Glutamatergic neuron (in vitro differentiated cells): Measurements from ENCODE around the gene GALNT9. TPM values are rescaled to one million over a fixed set of nuclear protein-coding genes. Genes with fewer than 3 reads are reported as not detected.

Experiments
- DNase-seq: peaks from one replicate; pipeline ENCODE4 v3.0.0; 2022
- H3K27ac Mint-ChIP-seq: one replicate; pipeline ENCODE4 v1.8.0; 2020; ENCODE audit warnings: mild to moderate bottlenecking, mixed read lengths, inconsistent platforms; ENCODE audit not compliant: unreplicated experiment
- H3K27me3 Mint-ChIP-seq: one replicate; pipeline ENCODE4 v1.8.0; 2020; ENCODE audit warnings: mild to moderate bottlenecking, moderate library complexity, mixed read lengths, inconsistent platforms; ENCODE audit not compliant: unreplicated experiment
- H3K36me3 Mint-ChIP-seq: one replicate; pipeline ENCODE4 v1.8.0; 2020; ENCODE audit warnings: mild to moderate bottlenecking, mixed read lengths, inconsistent platforms; ENCODE audit not compliant: unreplicated experiment
- H3K4me1 Mint-ChIP-seq: one replicate; pipeline ENCODE4 v1.8.0; 2020; ENCODE audit warnings: mild to moderate bottlenecking, low read depth, mixed read lengths, inconsistent platforms; ENCODE audit not compliant: unreplicated experiment
- H3K4me3 Mint-ChIP-seq: one replicate; pipeline ENCODE4 v1.8.0; 2020; ENCODE audit warnings: mild to moderate bottlenecking, mixed read lengths, inconsistent platforms; ENCODE audit not compliant: unreplicated experiment
- H3K9me3 Mint-ChIP-seq: one replicate; pipeline ENCODE4 v1.8.0; 2020; ENCODE audit warnings: mild to moderate bottlenecking, moderate library complexity, mixed read lengths, inconsistent platforms; ENCODE audit not compliant: unreplicated experiment
- total RNA-seq: library from RNA; stranded (reverse); fragmentation: NEBNext Ultra II Directional; extraction: Animal tissue kit (Norgen Biotek cat#: 25700); gene quantifications from one replicate; pipeline ENCODE4 v1.2.1, GENCODE V29; 2021; ENCODE audit not compliant: unreplicated experiment
- TF ChIP-seq, protein P1 (sequence below): fragments of 200-600 bp; sonication (generic); IDR thresholded peaks from one replicate; pipeline ENCODE4 v1.5.0; 2021; ENCODE audit not compliant: partially characterized antibody, unreplicated experiment

GALNT9 gene
- total RNA-seq, 1 donor from 2014 or later: 13.7 TPM

DNA sequence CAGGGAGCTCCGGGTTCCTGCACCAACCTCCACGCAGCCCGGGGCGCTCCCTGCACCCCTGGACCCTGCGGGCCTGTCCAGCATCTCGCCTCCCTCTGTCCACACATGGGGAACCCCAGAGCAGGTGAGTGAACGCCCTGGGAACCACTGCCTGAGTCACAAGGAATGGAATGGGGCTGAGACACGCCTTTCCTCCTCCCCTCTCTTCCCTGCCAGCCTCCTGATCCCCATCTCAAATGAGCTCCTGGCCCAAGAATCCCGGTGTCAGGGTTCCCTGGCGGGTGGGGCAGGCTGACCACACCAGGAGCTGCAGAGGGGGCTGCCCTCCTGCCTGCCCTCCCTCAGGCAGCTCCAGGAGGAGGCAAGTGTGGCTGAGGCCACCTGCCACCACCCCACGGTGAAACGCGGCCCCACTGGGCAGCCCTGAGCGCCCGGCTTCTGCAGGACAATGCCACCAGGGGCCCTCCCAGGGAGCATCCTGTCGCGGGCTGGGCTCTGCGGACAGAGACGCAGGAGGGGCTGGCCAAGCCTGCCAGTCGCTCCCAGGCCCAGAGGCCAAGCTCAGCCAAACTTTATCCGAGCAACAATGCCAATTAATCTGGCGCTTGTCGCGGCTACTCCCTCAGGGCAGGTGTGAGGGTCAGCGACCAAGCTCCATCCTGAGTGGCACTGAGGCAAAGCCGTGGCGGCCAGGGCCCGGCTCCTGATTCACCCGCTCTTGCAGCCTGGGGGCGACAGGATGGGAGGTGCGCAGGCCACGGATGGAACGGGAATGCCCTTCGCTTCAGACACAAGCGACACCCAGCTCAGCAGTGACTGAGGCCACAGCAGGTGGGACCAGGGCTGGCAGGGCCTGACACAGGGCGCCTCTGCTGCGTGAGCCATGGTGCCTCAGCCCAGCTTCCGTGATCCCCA is 44.3 kb downstream of the GALNT9 start:
- Mint-ChIP-seq H3K4me1 (peaks cover 3% of the 10 kb centered on the region), H3K27ac (no peak overlapping the region), H3K9me3 (peaks cover 7% of the 10 kb centered on the region), H3K36me3 (no peaks in the 10 kb centered on the region), H3K27me3 (peaks cover 13% of the 10 kb centered on the region), H3K4me3 (no peak overlapping the region)
- DNase-seq: no peak
- TF ChIP-seq, protein P1, sequence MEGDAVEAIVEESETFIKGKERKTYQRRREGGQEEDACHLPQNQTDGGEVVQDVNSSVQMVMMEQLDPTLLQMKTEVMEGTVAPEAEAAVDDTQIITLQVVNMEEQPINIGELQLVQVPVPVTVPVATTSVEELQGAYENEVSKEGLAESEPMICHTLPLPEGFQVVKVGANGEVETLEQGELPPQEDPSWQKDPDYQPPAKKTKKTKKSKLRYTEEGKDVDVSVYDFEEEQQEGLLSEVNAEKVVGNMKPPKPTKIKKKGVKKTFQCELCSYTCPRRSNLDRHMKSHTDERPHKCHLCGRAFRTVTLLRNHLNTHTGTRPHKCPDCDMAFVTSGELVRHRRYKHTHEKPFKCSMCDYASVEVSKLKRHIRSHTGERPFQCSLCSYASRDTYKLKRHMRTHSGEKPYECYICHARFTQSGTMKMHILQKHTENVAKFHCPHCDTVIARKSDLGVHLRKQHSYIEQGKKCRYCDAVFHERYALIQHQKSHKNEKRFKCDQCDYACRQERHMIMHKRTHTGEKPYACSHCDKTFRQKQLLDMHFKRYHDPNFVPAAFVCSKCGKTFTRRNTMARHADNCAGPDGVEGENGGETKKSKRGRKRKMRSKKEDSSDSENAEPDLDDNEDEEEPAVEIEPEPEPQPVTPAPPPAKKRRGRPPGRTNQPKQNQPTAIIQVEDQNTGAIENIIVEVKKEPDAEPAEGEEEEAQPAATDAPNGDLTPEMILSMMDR: no peak

DNA sequence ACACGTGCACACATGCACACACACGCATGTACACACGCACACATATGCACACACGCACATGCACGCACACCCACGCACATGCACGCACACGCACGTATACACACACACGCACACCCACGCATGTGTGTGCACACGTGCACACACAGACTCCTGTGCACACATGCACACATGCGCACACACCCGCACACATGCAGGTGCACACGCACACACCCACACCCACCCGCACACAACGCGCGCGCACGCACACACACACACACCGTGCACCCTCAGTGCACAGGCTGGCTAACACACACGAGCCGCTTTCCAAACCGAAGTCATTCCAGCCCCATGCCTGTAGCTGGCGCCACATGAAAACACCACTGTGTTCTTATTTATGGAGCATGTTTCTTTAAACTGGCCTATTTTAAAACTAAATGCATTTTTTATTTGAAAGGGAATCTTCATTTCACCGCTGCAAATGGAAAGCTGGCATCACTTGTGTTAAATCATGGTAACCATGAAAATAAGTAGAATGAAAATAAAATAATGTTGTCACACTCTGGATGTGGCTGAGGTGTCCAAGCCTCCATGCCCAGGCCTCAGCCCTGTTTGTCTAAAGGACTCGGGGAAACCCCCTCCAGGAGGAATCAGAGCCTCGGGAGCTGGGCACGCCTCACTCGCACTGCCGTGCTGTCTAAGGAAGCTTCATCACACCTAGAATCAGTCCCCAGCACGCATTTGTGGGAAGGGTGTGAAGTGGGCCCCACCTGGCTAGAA is 45.1 kb downstream of the GALNT9 start:
- Mint-ChIP-seq H3K36me3 (no peaks in the 10 kb centered on the region), H3K27me3 (peaks cover 13% of the 10 kb centered on the region), H3K27ac (peak overlapping the region; percentile 28), H3K9me3 (peaks cover 7% of the 10 kb centered on the region), H3K4me3 (no peak overlapping the region), H3K4me1 (peaks cover 3% of the 10 kb centered on the region)
- TF ChIP-seq, protein P1: no peak
- no peak for DNase-seq

DNA sequence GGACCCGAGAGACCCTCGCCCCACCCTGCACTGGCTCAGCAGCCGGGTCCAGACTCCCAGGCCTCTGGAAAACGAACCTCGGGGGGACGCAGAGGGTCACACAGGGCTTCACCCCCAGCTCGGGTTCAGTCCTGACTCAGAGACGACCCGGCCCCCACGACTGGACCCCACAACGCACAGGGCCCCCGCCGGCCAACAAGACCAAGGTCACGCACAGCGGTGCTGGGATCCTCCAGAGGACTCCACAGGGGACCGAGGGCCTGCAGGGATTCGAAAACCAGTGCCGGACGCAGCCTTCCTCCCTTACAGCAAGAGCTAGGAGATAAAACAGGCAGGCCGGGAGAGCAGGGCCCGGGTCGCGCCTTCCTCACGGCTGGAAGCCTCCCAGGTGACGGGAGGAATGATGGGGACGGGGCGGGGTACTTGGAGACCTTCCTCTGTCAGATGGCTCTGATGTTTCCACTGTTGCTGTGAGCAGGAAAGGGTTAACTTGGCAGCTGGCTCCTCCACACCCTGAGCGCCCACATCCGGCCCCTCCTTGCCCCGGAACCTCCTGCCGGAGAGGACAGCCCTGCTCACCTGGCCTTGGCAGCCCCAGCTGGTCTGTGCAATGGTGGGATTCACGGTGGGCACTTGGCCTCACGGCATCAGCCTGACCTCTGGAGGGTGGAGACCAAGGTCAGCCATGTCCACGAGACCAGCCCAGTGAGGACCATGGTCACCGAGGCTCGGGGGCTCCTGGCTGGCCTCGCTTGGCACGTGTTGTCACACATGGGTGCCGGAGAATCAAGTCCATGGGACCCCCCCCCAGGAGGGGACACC is 46.2 kb downstream of the GALNT9 start:
- no peaks in the 10 kb centered on the region for H3K36me3 Mint-ChIP-seq
- H3K27ac Mint-ChIP-seq: no peak overlapping the region
- peaks cover 3% of the 10 kb centered on the region for H3K4me1 Mint-ChIP-seq
- H3K9me3 Mint-ChIP-seq: peaks cover 8% of the 10 kb centered on the region
- peaks cover 11% of the 10 kb centered on the region for H3K27me3 Mint-ChIP-seq
- H3K4me3 Mint-ChIP-seq: no peak overlapping the region
- TF ChIP-seq, protein P1: no peak
- DNase-seq: no peak

DNA sequence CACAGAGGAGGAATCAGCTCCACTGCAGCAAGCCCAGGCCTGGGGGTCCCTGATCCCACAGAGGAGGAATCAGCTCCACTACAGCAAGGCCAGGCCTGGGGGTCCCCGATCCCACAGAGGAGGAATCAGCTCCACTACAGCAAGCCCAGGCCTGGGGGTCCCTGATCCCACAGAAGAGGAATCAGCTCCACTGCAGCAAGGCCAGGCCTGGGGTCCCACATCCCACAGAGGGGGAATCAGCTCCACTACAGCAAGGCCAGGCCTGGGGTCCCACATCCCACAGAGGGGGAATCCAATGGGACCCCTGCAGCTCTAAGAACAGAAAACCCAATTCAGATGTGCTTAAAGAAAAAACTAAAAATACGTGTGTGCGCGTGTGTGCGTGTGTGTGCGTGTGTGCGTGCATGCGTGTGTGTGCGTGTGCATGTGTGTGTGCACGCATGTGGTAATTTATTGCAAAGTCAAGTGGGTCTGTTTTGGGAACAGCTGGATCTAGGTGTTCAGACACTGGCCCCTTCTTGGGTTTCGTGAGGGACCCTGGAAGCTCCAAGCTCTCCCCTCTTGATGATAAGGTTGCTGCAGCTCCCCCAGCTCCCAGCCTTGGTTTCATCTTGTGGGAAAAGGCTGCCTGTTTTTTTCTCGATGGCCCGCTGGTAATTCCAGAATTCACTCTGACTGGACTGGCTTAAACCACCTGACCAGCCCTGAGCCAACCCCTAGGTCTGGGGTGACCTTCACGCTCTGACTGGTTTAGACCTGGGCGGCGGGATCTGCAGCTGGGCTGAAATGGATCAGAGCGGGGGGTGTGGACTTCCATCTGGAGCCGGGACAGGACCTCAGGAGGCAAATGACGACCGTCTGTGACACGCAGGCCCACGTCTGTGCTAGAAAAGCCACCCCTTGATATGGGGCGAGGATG is 47.1 kb downstream of the GALNT9 start:
- Mint-ChIP-seq H3K27ac (no peak overlapping the region), H3K36me3 (no peaks in the 10 kb centered on the region), H3K4me3 (no peak overlapping the region), H3K4me1 (peaks cover 3% of the 10 kb centered on the region), H3K27me3 (peaks cover 11% of the 10 kb centered on the region), H3K9me3 (peaks cover 9% of the 10 kb centered on the region)
- no peak for DNase-seq
- TF ChIP-seq, protein P1: no peak
